ENCODE measurements around the gene EIF5. TPM values are rescaled to one million over a fixed set of nuclear protein-coding genes. Genes with fewer than 3 reads are reported as not detected.

Gene EIF5
- 100 to 1,000 TPM in 1 of 3 donors, 10 to 100 TPM in 2; 48.7 to 156 (median 99.1) TPM for polyA plus RNA-seq

DNA sequence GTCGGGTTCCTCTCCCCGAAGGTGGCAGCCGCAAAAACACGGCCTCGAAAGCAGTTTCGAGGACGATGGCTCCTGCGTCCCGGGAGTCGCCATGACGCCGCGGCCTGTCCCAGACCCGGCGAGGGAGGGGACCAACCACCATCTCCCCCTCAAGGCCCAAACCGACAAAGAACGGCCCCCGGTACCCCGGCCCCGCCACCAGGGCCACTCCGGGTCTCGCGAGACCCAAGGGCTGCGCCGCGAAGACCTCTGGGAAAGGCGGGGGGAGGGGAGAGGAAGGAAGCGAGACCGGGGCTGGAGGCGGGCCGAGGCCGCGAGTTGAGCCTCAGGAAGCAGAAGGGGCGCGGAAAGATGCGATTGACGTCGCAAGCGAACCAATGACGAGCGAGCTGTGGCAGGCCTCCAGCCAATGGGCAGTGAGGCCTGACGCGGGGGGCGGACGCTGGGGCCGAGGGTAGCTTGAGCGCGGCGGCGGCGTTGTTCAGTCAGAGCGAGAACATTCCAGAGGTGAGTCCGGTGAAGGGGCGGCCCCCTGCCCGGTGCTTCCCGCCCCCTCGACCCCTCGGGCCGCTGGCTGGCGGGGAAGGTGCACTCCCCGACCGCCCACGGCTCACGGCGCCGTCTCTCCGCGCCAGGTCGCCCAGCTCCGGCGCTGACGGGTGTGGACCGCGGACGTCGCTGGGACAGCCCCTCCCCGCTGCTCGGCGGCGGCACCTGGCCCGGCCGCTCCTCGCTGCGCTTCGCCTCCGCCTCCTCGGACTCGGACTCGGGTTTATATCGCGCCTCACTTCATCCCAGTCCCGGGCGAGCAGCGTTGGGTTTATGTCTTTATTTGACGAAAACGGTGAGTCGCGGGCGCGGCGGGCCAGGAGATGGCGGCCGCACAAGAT, at the start of gene EIF5:
Gene EIF5 (plus strand): TSS at position 484 of the 890 bp plus-strand sequence. CDS start 1,624 bp downstream, outside the sequence.
- WGBS, 3 donors = 0 to 1% (median 0%) methylated on average over 86 to 103 of the region's 103 CpGs
- peak within 1 kb of the TSS; percentile 96 for H3K27ac ChIP-seq (ENCODE audit: low read depth, low read length)

GRCh38 chr14:103284574-103285467, 49.2 kb upstream of the EIF5 start:
- H3K27ac ChIP-seq (ENCODE audit: low read depth, low read length) = no peak overlapping the region
- 74 to 78% (median 77%) methylated on average over 9 of the region's 9 CpGs for WGBS, 3 donors

GRCh38 chr14:103286460-103286859, 47.6 kb upstream of the EIF5 start:
- no peak overlapping the region for H3K27ac ChIP-seq (ENCODE audit: low read depth, low read length)
- 77 to 95% (median 86%) methylated on average over 2 of the region's 2 CpGs for WGBS, 3 donors

GRCh38 chr14:103286968-103287850, 46.8 kb upstream of the EIF5 start:
- WGBS, 3 donors = 81 to 90% (median 90%) methylated on average over 20 of the region's 20 CpGs
- no peak overlapping the region for H3K27ac ChIP-seq (ENCODE audit: low read depth, low read length)

DNA sequence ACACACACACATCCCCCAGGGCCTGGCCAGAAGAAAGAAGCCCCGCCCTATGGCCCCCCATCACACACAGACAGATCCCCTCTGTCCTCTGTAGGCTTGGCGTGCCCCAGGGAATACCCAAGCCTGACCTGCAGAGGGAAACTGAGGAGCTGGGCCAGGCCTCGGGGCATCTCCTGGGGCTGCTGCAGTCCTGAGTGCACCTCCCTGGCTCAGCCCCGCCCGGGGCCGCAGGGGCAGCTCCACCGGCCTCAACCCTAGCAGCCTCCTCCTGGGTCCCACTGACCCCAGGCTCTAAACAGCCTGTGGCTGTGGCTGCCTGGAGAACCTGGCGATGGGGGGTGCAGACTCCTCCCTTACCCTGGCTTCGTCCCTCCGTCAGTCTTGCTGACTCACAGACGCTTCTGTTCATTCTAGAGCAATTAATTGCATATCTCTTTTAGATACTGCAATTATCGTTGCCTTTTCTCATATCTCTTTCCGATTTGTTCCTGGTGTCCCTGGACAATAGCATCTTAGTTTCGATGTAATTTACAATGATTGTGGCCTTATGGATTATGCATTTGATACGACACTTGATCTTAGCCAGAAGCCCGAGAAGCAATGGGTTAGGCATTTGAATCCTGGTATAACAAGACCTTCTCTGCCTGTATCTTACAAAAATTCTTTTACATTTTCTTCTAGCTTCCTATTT, 45.8 kb upstream of the EIF5 start:
- H3K27ac ChIP-seq (ENCODE audit: low read depth, low read length) = no peak overlapping the region
- 80 to 82% (median 81%) methylated on average over 15 to 16 of the region's 16 CpGs for WGBS, 3 donors

- WGBS, 3 donors = 84 to 95% (median 92%) methylated on average over 4 of the region's 4 CpGs
- no peak overlapping the region for H3K27ac ChIP-seq (ENCODE audit: low read depth, low read length)
Observed at GRCh38 chr14:103290056-103290455, 44.0 kb upstream of the EIF5 start.

GRCh38 chr14:103290494-103290893, 43.5 kb upstream of the EIF5 start:
- 68 to 74% (median 70%) methylated on average over 5 of the region's 5 CpGs for WGBS, 3 donors
- H3K27ac ChIP-seq (ENCODE audit: low read depth, low read length) = no peak overlapping the region

- WGBS, 3 donors = 96 to 98% (median 97%) methylated on average over 3 of the region's 3 CpGs
- no peak overlapping the region for H3K27ac ChIP-seq (ENCODE audit: low read depth, low read length)
Observed at GRCh38 chr14:103290961-103291360, 43.1 kb upstream of the EIF5 start.

- H3K27ac ChIP-seq (ENCODE audit: low read depth, low read length) = no peak overlapping the region
- WGBS, 3 donors = 27 to 32% (median 28%) methylated on average over 10 of the region's 10 CpGs
Observed at GRCh38 chr14:103292426-103293374, 41.3 kb upstream of the EIF5 start.

DNA sequence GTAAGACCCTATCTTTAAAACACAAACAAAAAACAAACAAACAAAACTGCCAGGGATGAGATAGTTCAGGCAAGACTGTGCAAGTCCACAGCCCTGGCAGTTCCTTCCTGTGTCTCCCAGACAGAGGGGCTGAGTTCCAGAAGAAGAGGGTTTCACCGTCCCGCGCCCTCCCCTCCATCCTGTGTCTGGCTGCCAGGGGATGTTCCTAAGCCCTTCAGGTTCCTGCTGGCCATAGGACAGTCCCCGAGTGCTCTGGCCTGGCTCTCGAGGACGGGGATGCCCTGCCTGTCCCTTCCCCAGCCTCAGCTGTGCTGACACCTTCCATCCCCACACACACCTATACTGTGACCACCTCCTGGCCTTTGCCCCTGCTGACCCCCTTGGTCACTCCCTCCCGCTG, 40.6 kb upstream of the EIF5 start:
- H3K27ac ChIP-seq (ENCODE audit: low read depth, low read length) = no peak overlapping the region
- WGBS, 3 donors = 68 to 76% (median 70%) methylated on average over 6 to 7 of the region's 7 CpGs

DNA sequence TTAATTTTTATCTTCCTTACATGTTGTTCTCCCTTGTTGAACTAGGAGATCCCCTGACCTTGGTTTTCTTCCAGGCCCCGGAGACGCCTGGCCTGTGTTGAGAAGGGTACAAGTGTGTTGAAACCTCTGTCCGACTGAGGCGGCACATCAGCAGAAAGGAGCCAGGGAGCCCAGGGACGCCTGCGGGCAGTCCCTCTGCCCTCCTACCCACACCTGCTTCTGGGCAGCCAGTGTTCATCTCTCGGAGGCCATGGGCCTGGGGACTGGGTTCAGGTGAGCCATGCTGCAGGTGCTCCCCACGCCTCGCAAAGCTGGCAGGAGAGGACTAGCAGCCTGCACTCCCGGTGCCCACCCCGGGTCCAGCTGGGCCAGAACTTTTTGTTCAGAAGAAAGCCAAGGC, 39.9 kb upstream of the EIF5 start:
- 80 to 90% (median 88%) methylated on average over 11 of the region's 11 CpGs for WGBS, 3 donors
- no peak overlapping the region for H3K27ac ChIP-seq (ENCODE audit: low read depth, low read length)

DNA sequence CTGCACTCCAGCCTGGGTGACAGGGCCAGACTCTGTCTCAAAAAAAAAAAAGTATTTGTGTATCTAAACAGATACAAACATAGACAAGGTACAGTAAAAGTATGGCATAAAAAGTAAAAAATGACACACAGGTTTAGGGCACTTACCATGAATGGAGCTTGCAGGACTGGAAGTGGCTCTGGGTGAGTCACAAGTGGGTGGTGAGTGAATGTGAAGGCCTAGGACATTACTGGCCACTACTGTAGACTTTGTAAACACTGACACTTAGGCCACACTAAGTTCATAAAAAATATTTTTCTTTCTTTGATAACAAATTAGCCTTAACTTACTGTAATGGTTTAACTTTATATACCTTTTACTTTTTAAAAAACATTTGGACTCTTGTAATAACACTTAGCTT, 38.0 kb upstream of the EIF5 start:
- H3K27ac ChIP-seq (ENCODE audit: low read depth, low read length) = no peak overlapping the region

- H3K27ac ChIP-seq (ENCODE audit: low read depth, low read length) = no peak overlapping the region
- 76 to 79% (median 78%) methylated on average over 12 of the region's 12 CpGs for WGBS, 3 donors
Observed at GRCh38 chr14:103296987-103297386, 37.0 kb upstream of the EIF5 start.

DNA sequence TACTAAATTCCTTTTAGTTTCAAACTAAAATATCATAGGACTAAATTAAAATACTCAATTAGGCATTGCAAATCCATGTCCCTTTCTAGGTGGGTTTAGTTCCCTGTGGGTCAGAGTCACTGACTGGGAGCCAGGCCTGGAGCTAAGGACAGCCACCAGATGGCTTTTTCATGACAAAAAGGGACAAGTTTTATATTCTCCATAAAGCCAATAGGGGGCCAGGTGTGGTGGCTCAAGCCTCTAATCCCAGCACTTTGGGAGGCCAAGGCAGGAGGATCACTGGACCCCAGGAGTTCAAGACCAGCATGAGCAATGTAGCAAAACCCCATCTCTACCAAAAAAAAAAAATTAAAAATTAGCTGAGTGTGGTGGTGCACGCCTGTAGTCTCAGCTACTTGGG, 35.4 kb upstream of the EIF5 start:
- WGBS, 3 donors = 93 to 100% (median 98%) methylated on average over 1 of the region's 1 CpG
- H3K27ac ChIP-seq (ENCODE audit: low read depth, low read length) = no peak overlapping the region

DNA sequence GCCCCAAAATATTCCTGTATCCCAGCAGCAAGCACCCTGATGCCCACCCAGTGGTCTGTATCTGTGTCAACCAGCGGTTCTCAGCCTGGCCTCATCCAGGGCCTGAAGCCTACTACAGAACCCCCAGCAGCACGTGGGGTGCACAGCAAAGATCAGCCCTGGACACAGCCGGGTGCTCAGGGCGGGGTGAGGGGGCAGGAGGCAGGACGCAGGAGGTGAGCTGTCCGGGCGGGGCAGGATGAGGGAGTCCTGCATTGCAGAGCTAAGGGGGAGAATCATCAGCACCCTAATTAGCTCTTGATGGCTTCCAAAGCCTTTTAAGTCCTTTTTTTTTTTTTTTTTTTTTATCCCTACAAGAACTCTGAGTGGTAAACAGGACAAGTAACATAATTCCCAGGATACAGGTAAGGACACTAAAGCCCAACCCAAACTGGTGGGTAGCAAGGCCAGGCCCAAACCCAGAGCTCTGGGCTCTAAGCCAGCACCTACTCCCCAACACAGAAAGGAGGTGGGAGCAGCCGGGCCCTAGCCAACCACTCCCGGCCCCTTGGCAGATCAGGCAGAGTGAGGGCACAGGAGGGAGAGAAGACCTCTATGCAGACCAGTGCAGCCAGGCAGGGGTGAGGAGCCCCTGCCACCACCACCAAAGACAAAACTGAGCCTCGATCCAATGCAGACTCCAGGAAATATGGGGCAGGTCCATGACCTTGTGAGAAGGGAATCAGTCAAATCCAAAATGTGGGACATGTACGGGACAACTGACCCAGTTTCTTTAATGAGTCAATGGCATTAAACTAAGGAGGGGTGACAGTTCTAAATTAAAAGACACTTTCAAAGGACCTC, 32.3 kb upstream of the EIF5 start:
- no peak overlapping the region for H3K27ac ChIP-seq (ENCODE audit: low read depth, low read length)
- 82 to 87% (median 85%) methylated on average over 11 of the region's 11 CpGs for WGBS, 3 donors

GRCh38 chr14:103302966-103303365, 31.1 kb upstream of the EIF5 start:
- no peak overlapping the region for H3K27ac ChIP-seq (ENCODE audit: low read depth, low read length)
- WGBS, 3 donors = 40 to 89% (median 51%) methylated on average over 1 of the region's 1 CpG
